HepG2 (cell line): ENCODE results near the gene STAT5A. TPM values are rescaled to one million over a fixed set of nuclear protein-coding genes. Genes with fewer than 3 reads are reported as not detected.

Experiments used
- ARNTL ChIP-seq: sonication (generic); formaldehyde crosslinking; IDR thresholded peaks from 2 replicates; pipeline ENCODE4 v1.4.0; 2020; ENCODE audit warnings: mild to moderate bottlenecking, missing genetic modification reagents
- KLF6 ChIP-seq: IDR thresholded peaks from 2 replicates; pipeline ENCODE4 v1.8.0; 2016; ENCODE audit warnings: missing biosample characterization, missing genetic modification reagents
- ZBTB37 ChIP-seq: sonication (generic); formaldehyde crosslinking; IDR thresholded peaks from 2 replicates; pipeline ENCODE4 v1.4.0; 2020; ENCODE audit warnings: mild to moderate bottlenecking, missing genetic modification reagents
- ZBTB40 ChIP-seq, 2 experiments: fragments of 450-650 bp in 1 of 2; sonication (generic) in 1 of 2; formaldehyde crosslinking in 1 of 2; IDR thresholded peaks; 2 replicates each; pipeline versions ENCODE4 v1.6.1 to v1.8.0; 2016 to 2022; ENCODE audit warnings: antibody characterized with exemption in 1 of 2, mild to moderate bottlenecking in 1 of 2, missing genetic modification reagents in 1 of 2
- ZFP62 ChIP-seq: sonication (generic); formaldehyde crosslinking; IDR thresholded peaks from 2 replicates; pipeline ENCODE4 v1.4.0; 2020; ENCODE audit warnings: missing genetic modification reagents
- ZNF710 ChIP-seq: sonication (generic); formaldehyde crosslinking; IDR thresholded peaks from 2 replicates; pipeline ENCODE4 v1.5.0; 2020; ENCODE audit warnings: mild to moderate bottlenecking, missing genetic modification reagents, borderline replicate concordance
- ZNF770 ChIP-seq: sonication (generic); formaldehyde crosslinking; IDR thresholded peaks from 2 replicates; pipeline ENCODE4 v1.5.0; 2020; ENCODE audit warnings: mild to moderate bottlenecking, missing genetic modification reagents
- polyA plus RNA-seq, 8 experiments: library from polyadenylated mRNA; depleted of rRNA in 3 of 8; stranded (reverse) in 7 of 8; unstranded in 1 of 8; fragments of >200 nt; fragmentation: Illumina TruSeq in 4 of 8; extraction: Trizol in 4 of 8; gene quantifications; 2 replicates each; pipeline versions ENCODE4 v1.2.1 to v1.2.3, GENCODE V29; 2011 to 2016; ENCODE audit warnings: low read depth in 4 of 8, missing spikeins in 1 of 8, mixed read lengths in 1 of 8; ENCODE audit not compliant: insufficient read depth in 1 of 8
- total RNA-seq, 5 experiments: library from RNA; depleted of rRNA; stranded (reverse); fragments of >200 nt; fragmentation: Illumina TruSeq; extraction: Trizol; gene quantifications; 2 replicates each; pipeline ENCODE4 v1.2.3, GENCODE V29; 2016; ENCODE audit warnings: low read depth in 1 of 5

The STAT5A gene
- total and polyA plus RNA-seq, 2 of the 13 experiments (the other 11 are each of a cell fraction or from before 2014, with no cell fraction given), result 1.4 to 4.1 TPM

- no peak for TF ChIP-seq ZBTB40 (IDR thresholded peaks at IDR 0.05)
- no peak for TF ChIP-seq ZBTB40 (CRISPR knock-in tag; IDR thresholded peaks at IDR 0.05)
- TF ChIP-seq ZFP62 (CRISPR knock-in tag), result no peak
- peak; percentile 87; the same call in 1 of the 2 replicates for TF ChIP-seq KLF6 (CRISPR knock-in tag)
- no peak; the same call in 1 of the 2 replicates for TF ChIP-seq ZNF710 (CRISPR knock-in tag)
- no peak for TF ChIP-seq ZNF770 (CRISPR knock-in tag)
- no peak for TF ChIP-seq ARNTL (CRISPR knock-in tag)
- TF ChIP-seq ZBTB37 (CRISPR knock-in tag), result no peak
These were observed 34.3 kb downstream of the STAT5A start (continued) for GRCh38 chr17:42322382-42323267.
